Endothelial cell of umbilical vein (primary cell): ENCODE data around the gene RAD1. TPM values are rescaled to one million over a fixed set of nuclear protein-coding genes. Genes with fewer than 3 reads are reported as not detected.

Experiments
- BruUV-seq: library from RNA; stranded (reverse); fragments of 400-500 nt; replicated peaks from 2 replicates; lab custom pipeline; 2021; lab: Mats Ljungman, UMichigan
- CTCF ChIA-PET: fragments of 300-600, 350-600 bp; sonication (Branson Sonifier 250); formaldehyde crosslinking; loops from one replicate; lab custom pipeline; 2021; ENCODE audit warnings: antibody characterized with exemption, inconsistent platforms; lab: Charles Lee
- POLR2A ChIA-PET: fragments of 300-600, 350-600 bp; sonication (Branson Sonifier 250); formaldehyde crosslinking; loops from one replicate; lab custom pipeline; 2021; ENCODE audit warnings: antibody characterized with exemption, inconsistent platforms; lab: Charles Lee
- DNase-seq: peaks from one replicate; pipeline ENCODE4 v3.0.0-alpha.2; 2011; ENCODE audit warnings: low read depth, low spot score
- FAIRE-seq: peaks from 2 replicates; lab custom pipeline; 2011; peaks lifted over from hg19 to GRCh38; lab: Jason Lieb, UNC
- H2AFZ ChIP-seq: 2 replicates; pipeline ENCODE4 v1.6.0; 2012; ENCODE audit warnings: low read depth, low read length, control low read depth, inconsistent platforms
- H3K27ac ChIP-seq: 2 replicates; pipeline ENCODE4 v1.5.1; 2011; ENCODE audit warnings: low read depth, mild to moderate bottlenecking, control low read depth, low read length, moderate library complexity; ENCODE audit not compliant: insufficient read depth
- H3K27me3 ChIP-seq, 2 experiments: 2 replicates each; pipeline versions ENCODE4 v1.6.0 to v1.6.1; 2011; ENCODE audit warnings: low read length in 2 of 2, mixed read lengths in 1 of 2; ENCODE audit not compliant: control insufficient read depth in 2 of 2, insufficient read depth in 2 of 2
- H3K36me3 ChIP-seq, 2 experiments: 2 replicates in 1 of 2; 3 replicates in 1 of 2; pipeline ENCODE4 v1.5.1; 2011; ENCODE audit warnings: low read length in 2 of 2, mild to moderate bottlenecking in 1 of 2, moderate library complexity in 1 of 2; ENCODE audit not compliant: control insufficient read depth in 2 of 2, insufficient read depth in 2 of 2; ENCODE audit errors: extremely low read depth in 1 of 2
- H3K4me1 ChIP-seq: 3 replicates; pipeline ENCODE4 v1.5.1; 2011; ENCODE audit warnings: mild to moderate bottlenecking, low read length; ENCODE audit not compliant: control insufficient read depth, insufficient read depth; ENCODE audit errors: extremely low read depth
- H3K4me2 ChIP-seq: 2 replicates; pipeline ENCODE4 v1.6.1; 2011; ENCODE audit warnings: low read length, control low read depth, mixed read lengths; ENCODE audit not compliant: insufficient read depth
- H3K4me3 ChIP-seq, 3 experiments: fragments of 200-600 bp in 1 of 3; sonication (generic), shearing (Covaris generic) in 1 of 3; replicated peaks in 1 of 3; 2 replicates each; pipeline ENCODE4 v1.5.1; 2011 to 2016; ENCODE audit warnings: control low read depth in 3 of 3, low read length in 3 of 3, mild to moderate bottlenecking in 2 of 3, inconsistent platforms in 1 of 3, low read depth in 1 of 3, moderate library complexity in 1 of 3; ENCODE audit not compliant: insufficient read depth in 1 of 3
- H3K79me2 ChIP-seq: 2 replicates; pipeline ENCODE4 v1.6.0; 2012; ENCODE audit warnings: low read length, inconsistent platforms; ENCODE audit not compliant: control insufficient read depth, insufficient read depth
- H3K9ac ChIP-seq: replicated peaks from 2 replicates; pipeline ENCODE3; 2011; ENCODE audit warnings: low read length, control low read depth; ENCODE audit not compliant: insufficient read depth; ENCODE audit errors: extremely low read depth
- H3K9me1 ChIP-seq: replicated peaks from 3 replicates; pipeline ENCODE4 v1.6.0; 2011; ENCODE audit warnings: mild to moderate bottlenecking, low read length; ENCODE audit not compliant: control insufficient read depth, insufficient read depth; ENCODE audit errors: extremely low read depth
- H3K9me3 ChIP-seq: replicated peaks from 2 replicates; pipeline ENCODE4 v1.5.1; 2012; ENCODE audit warnings: low read length, inconsistent platforms; ENCODE audit not compliant: control insufficient read depth, insufficient read depth
- H4K20me1 ChIP-seq: replicated peaks from 2 replicates; pipeline ENCODE3; 2011; ENCODE audit warnings: mild to moderate bottlenecking, low read length; ENCODE audit not compliant: control insufficient read depth, insufficient read depth; ENCODE audit errors: extremely low read depth
- EZH2 ChIP-seq: IDR thresholded peaks from 2 replicates; pipeline ENCODE4 v1.6.1; 2012; ENCODE audit warnings: borderline replicate concordance, low read depth, mild to moderate bottlenecking, moderate library complexity, low read length, inconsistent platforms; ENCODE audit not compliant: severe bottlenecking
- FOS ChIP-seq: IDR thresholded peaks from 2 replicates; pipeline ENCODE4 v1.6.1; 2011; ENCODE audit warnings: mild to moderate bottlenecking, low read length, moderate library complexity, borderline replicate concordance; ENCODE audit not compliant: insufficient read depth
- GATA2 ChIP-seq: IDR thresholded peaks from 2 replicates; pipeline ENCODE4 v1.7.0; 2011; ENCODE audit warnings: low read depth, mild to moderate bottlenecking, moderate library complexity, mixed read lengths, low read length; ENCODE audit not compliant: insufficient read length, insufficient read depth
- JUN ChIP-seq: IDR thresholded peaks from 2 replicates; pipeline ENCODE4 v1.6.1; 2011; ENCODE audit warnings: borderline replicate concordance, low read depth; ENCODE audit not compliant: insufficient read length, insufficient read depth
- MYC ChIP-seq: IDR thresholded peaks from one replicate; pipeline ENCODE4 v1.6.1; 2011; ENCODE audit warnings: mild to moderate bottlenecking, low read depth, low read length
- POLR2A ChIP-seq: IDR thresholded peaks from 2 replicates; pipeline ENCODE4 v1.6.1; 2012; ENCODE audit warnings: low read depth, mild to moderate bottlenecking, control low read depth, low read length
- POLR2AphosphoS5 ChIP-seq: IDR thresholded peaks from 2 replicates; pipeline ENCODE4 v1.6.1; 2012; ENCODE audit warnings: low read depth, mild to moderate bottlenecking, control low read depth, low read length, moderate library complexity; ENCODE audit not compliant: insufficient read depth
- dilution Hi-C: fragments of 300-500 bp; cut with MboI; formaldehyde crosslinking; loops from one replicate; pipeline ENCODE4 v1.15.0; 2019; ENCODE audit warnings: low sequenced_read_pairs; ENCODE audit not compliant: extremely low pct_ligation_motif_present
- intact Hi-C: fragments of 100-400 bp; cut with micrococcal nuclease; formaldehyde crosslinking; loops from one replicate; pipeline ENCODE4 v1.10.0; 2022
- polyA plus RNA-seq, 4 experiments: library from polyadenylated mRNA; depleted of rRNA in 3 of 4; stranded (reverse) in 3 of 4; unstranded in 1 of 4; fragments of >200 nt; gene quantifications; 2 replicates each; pipeline versions ENCODE4 v1.2.1 to v1.2.3, GENCODE V29; 2011 to 2012; ENCODE audit warnings: missing spikeins in 1 of 4
- total RNA-seq: library from RNA; stranded (reverse); gene quantifications from 2 replicates; pipeline ENCODE4 v1.2.3, GENCODE V29; 2021
- TF ChIP-seq, protein P1 (sequence below): IDR thresholded peaks from 2 replicates; pipeline ENCODE4 v1.6.1; 2011; ENCODE audit not compliant: insufficient read depth, insufficient read length
- TF ChIP-seq, protein P2 (sequence below), 2 donors: IDR thresholded peaks; 1 replicate in 1 of 2; 2 replicates in 1 of 2; pipeline ENCODE4 v1.5.1; 2011; ENCODE audit warnings: low read length in 2 of 2, mild to moderate bottlenecking in 2 of 2, moderate library complexity in 2 of 2, control low read depth in 1 of 2, inconsistent platforms in 1 of 2, low read depth in 1 of 2; ENCODE audit not compliant: insufficient read depth in 1 of 2; ENCODE audit errors: extremely low read depth in 1 of 2

RAD1 gene
- total and polyA plus RNA-seq, 2 donors (not counting 3 experiments of a cell fraction or from before 2014, with no cell fraction given) = 10.7 to 22.2 TPM

DNA sequence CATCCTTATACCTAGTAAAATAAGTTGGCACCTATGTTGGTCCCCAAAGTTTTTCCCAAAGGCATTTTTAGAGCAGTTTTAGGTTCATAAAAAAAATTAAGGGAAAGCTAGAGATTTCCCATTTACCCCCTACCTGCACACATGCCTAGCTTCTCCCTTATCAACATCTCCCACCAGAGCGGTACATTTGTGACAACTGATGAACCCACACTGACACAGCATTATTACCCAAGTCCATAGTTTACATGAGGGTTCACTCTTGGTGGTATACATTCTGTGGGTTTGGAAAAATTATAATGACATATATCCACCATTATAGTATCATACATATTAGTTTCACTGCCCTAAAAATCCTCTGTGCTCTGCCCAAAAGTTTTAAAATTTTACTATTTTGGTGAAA, 12.0 kb downstream of the RAD1 start:
- intact Hi-C loops (no loop called here), dilution Hi-C loops (loop anchor here (25.0 kb wide), 1 partner anchor 416 kb away; no protein-coding TSS in a partner anchor)
- no peak overlapping the region for H3K27ac ChIP-seq
- ChIA-PET POLR2A (interaction anchor here (0.8 kb wide), 1 partner anchor 376 kb away, joined by 3 read pairs; no protein-coding TSS in a partner anchor), CTCF (interaction anchor here (0.8 to 5.0 kb wide), 6 partner anchors 10 to 428 kb away, joined by 3 to 48 read pairs (median 4); partner anchors contain the start of genes BRIX1 and RAD1)
- DNase-seq (no peak), FAIRE-seq (no peak)
- no peak overlapping the region for H3K4me2 ChIP-seq
- H3K9me3 ChIP-seq = no peaks in the 10 kb centered on the region
- TF ChIP-seq FOS (no peak), JUN (no peak), POLR2AphosphoS5 (no peak), MYC (no peak), GATA2 (no peak), EZH2 (no peak), POLR2A (no peak)
- TF ChIP-seq, protein P1, sequence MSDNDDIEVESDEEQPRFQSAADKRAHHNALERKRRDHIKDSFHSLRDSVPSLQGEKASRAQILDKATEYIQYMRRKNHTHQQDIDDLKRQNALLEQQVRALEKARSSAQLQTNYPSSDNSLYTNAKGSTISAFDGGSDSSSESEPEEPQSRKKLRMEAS = no peak
- TF ChIP-seq, protein P2, sequence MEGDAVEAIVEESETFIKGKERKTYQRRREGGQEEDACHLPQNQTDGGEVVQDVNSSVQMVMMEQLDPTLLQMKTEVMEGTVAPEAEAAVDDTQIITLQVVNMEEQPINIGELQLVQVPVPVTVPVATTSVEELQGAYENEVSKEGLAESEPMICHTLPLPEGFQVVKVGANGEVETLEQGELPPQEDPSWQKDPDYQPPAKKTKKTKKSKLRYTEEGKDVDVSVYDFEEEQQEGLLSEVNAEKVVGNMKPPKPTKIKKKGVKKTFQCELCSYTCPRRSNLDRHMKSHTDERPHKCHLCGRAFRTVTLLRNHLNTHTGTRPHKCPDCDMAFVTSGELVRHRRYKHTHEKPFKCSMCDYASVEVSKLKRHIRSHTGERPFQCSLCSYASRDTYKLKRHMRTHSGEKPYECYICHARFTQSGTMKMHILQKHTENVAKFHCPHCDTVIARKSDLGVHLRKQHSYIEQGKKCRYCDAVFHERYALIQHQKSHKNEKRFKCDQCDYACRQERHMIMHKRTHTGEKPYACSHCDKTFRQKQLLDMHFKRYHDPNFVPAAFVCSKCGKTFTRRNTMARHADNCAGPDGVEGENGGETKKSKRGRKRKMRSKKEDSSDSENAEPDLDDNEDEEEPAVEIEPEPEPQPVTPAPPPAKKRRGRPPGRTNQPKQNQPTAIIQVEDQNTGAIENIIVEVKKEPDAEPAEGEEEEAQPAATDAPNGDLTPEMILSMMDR (IDR thresholded peaks at IDR 0.05; ENCODE audit: extremely low read depth in 1 of 2, insufficient read depth in 1 of 2, low read depth in 1 of 2, low read length in 2 of 2) = no peak
- H2AFZ ChIP-seq = no peak overlapping the region
- BruUV-seq = no TSS peak
- H3K36me3 ChIP-seq = no peaks in the 10 kb centered on the region
- H3K27me3 ChIP-seq = no peaks in the 10 kb centered on the region
- no peaks in the 10 kb centered on the region for H3K4me1 ChIP-seq
- H3K9ac ChIP-seq = no peak overlapping the region
- H3K4me3 ChIP-seq = no peak overlapping the region
- H4K20me1 ChIP-seq = no peaks in the 10 kb centered on the region
- H3K9me1 ChIP-seq = no peaks in the 10 kb centered on the region
- H3K79me2 ChIP-seq = no peaks in the 10 kb centered on the region
